SH-SY5Y (cell line): ENCODE data around the gene MPP1.

ENCODE experiments used
- GATA2 ChIP-seq: IDR thresholded peaks from 2 replicates; pipeline ENCODE4 v1.6.1; 2011; ENCODE audit warnings: mild to moderate bottlenecking, low read depth, low read length
- GATA3 ChIP-seq: IDR thresholded peaks from 2 replicates; pipeline ENCODE4 v1.6.1; 2011; ENCODE audit warnings: low read depth, mild to moderate bottlenecking, low read length, moderate library complexity

DNA sequence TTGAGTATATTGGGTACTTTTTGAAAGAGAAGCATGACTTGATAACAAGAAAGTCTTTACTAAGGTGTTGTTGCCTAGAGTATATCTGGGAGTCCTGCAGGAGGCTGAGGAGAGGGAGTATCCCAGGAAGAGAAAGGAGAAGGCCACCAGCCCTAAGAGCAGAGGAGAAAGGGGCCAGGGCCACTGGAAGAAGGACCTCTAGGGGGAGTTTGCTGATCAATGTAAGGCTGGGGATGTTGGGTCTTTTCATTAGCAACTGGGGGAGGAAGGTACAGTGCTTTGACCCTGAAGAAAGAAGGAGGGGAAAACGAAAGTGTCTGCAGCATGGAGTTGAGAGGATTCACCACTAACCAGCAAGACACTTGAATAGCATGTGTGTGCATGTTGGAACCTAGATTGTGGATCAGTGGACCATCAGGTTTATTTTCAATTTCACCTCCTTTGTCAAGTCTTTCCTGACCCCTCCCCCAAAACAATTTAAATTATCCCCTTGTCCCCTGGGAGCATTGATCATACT is 24.7 kb upstream of the MPP1 start:
- TF ChIP-seq GATA2 (no peak), GATA3 (no peak)
